Trophoblast cell (in vitro differentiated cells and primary cell): ENCODE measurements around the gene ATXN1L.

ENCODE experiments used
- DNase-seq, 2 donors: peaks; one replicate each; pipeline ENCODE4 v3.0.0-alpha.2; 2016
- H2AFZ ChIP-seq: 2 replicates; pipeline ENCODE4 v1.6.1; 2013; ENCODE audit warnings: low read length, moderate library complexity, mild to moderate bottlenecking; ENCODE audit not compliant: insufficient read depth, poor library complexity
- H2AK5ac ChIP-seq: 2 replicates; pipeline ENCODE4 v1.6.1; 2013; ENCODE audit warnings: mild to moderate bottlenecking, low read length
- H2BK120ac ChIP-seq: 2 replicates; pipeline ENCODE4 v1.6.1; 2013; ENCODE audit warnings: low read length, mild to moderate bottlenecking, moderate library complexity; ENCODE audit not compliant: insufficient read depth, poor library complexity
- H2BK12ac ChIP-seq: 2 replicates; pipeline ENCODE4 v1.6.1; 2013; ENCODE audit warnings: mild to moderate bottlenecking, low read length, moderate library complexity
- H2BK5ac ChIP-seq: 2 replicates; pipeline ENCODE4 v1.6.1; 2013; ENCODE audit warnings: low read length, low read depth, moderate library complexity, mild to moderate bottlenecking; ENCODE audit not compliant: poor library complexity
- H3K14ac ChIP-seq: 2 replicates; pipeline ENCODE4 v1.6.1; 2013; ENCODE audit warnings: mild to moderate bottlenecking, low read length
- H3K18ac ChIP-seq: 2 replicates; pipeline ENCODE4 v1.6.1; 2013; ENCODE audit warnings: mild to moderate bottlenecking, low read length
- H3K23ac ChIP-seq: 2 replicates; pipeline ENCODE4 v1.6.1; 2013; ENCODE audit warnings: low read length
- H3K27ac ChIP-seq: 2 replicates; pipeline ENCODE4 v1.5.1; 2013; ENCODE audit warnings: low read depth, mild to moderate bottlenecking, inconsistent platforms, low read length, moderate library complexity
- H3K27me3 ChIP-seq: 2 replicates; pipeline ENCODE4 v1.6.1; 2013; ENCODE audit warnings: inconsistent platforms, mild to moderate bottlenecking, low read length, moderate library complexity; ENCODE audit not compliant: insufficient read depth
- H3K36me3 ChIP-seq, 2 experiments: 1 replicate in 1 of 2; 2 replicates in 1 of 2; pipeline ENCODE4 v1.6.1; 2013; ENCODE audit warnings: low read length in 2 of 2, mild to moderate bottlenecking in 2 of 2, moderate library complexity in 1 of 2; ENCODE audit not compliant: insufficient read depth in 2 of 2, control insufficient read depth in 1 of 2
- H3K4ac ChIP-seq: 2 replicates; pipeline ENCODE4 v1.6.1; 2013; ENCODE audit warnings: low read depth, mild to moderate bottlenecking, low read length, moderate library complexity
- H3K4me1 ChIP-seq, 2 experiments: 1 replicate in 1 of 2; 2 replicates in 1 of 2; pipeline ENCODE4 v1.6.1; 2013; ENCODE audit warnings: low read length in 2 of 2, mild to moderate bottlenecking in 2 of 2, moderate library complexity in 1 of 2; ENCODE audit not compliant: insufficient read depth in 2 of 2, control insufficient read depth in 1 of 2
- H3K4me2 ChIP-seq: 2 replicates; pipeline ENCODE4 v1.6.1; 2013; ENCODE audit warnings: inconsistent platforms, mild to moderate bottlenecking, low read length, moderate library complexity
- H3K4me3 ChIP-seq: 2 replicates; pipeline ENCODE4 v1.5.1; 2013; ENCODE audit warnings: mild to moderate bottlenecking, low read depth, low read length, inconsistent platforms
- H3K79me1 ChIP-seq: one replicate; pipeline ENCODE4 v1.6.1; 2013; ENCODE audit warnings: low read length
- H3K79me2 ChIP-seq: 2 replicates; pipeline ENCODE4 v1.6.1; 2013; ENCODE audit warnings: low read length, mild to moderate bottlenecking; ENCODE audit not compliant: control insufficient read depth, insufficient read depth, poor library complexity
- H3K9ac ChIP-seq: 2 replicates; pipeline ENCODE4 v1.6.1; 2013; ENCODE audit warnings: mild to moderate bottlenecking, low read length
- H3K9me3 ChIP-seq: 2 replicates; pipeline ENCODE4 v1.6.1; 2013; ENCODE audit warnings: low read depth, mild to moderate bottlenecking, control low read depth, inconsistent platforms, low read length; ENCODE audit not compliant: insufficient read depth
- H4K12ac ChIP-seq: 2 replicates; pipeline ENCODE4 v1.6.1; 2013; ENCODE audit warnings: low read depth, mild to moderate bottlenecking, low read length, moderate library complexity
- H4K8ac ChIP-seq: 2 replicates; pipeline ENCODE4 v1.6.1; 2013; ENCODE audit warnings: low read depth, mild to moderate bottlenecking, low read length, moderate library complexity
- H4K91ac ChIP-seq: one replicate; pipeline ENCODE4 v1.6.1; 2013; ENCODE audit warnings: low read depth, mild to moderate bottlenecking, low read length, moderate library complexity
- WGBS: extraction: QIAGEN DNeasy Blood & Tissue Kit; methylation state at CpG from one replicate; pipeline ENCODE4 v1.1.7; 2013; ENCODE audit warnings: missing lambda C conversion rate; ENCODE audit not compliant: insufficient read length, insufficient coverage; ENCODE audit errors: extremely low coverage; 5-methylcytosine and 5-hydroxymethylcytosine counted together

The ATXN1L gene

DNA sequence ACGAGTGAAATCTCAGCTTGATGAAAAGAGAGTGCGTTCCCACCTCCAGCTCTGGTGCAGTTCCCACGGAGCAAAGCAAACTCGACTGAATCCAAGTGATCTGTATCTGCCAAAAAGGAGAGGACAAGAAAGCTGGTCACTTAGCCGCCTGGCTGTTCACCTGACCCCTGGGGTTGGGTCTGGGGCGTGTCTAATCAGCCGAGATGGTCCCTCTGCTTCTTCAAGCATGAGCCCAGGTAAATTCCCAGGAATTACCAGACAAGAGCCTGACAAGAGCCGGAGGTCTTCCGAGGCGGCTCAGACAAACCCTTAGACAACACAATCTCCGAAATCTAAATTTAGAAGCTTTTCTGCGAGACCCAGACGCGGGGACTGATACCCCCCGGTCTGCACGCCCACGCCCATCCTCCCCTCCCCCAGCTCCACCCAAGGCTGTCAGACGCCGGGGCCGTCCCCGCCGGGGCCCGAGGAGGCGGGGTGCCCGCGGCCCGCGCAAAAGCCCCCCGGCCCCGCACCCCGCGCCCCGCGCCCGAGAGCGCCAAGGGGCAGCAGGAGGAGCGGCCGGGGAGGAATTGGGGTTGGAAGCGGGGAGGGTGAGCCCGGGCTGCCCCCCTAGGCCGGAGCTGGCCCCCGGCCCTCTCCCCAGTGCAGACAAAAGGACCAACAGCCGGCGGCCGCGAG lies 37.5 kb downstream of the ATXN1L start:
- H3K23ac ChIP-seq, result no peak overlapping the region
- peak overlapping the region; percentile 97 for H3K4me3 ChIP-seq
- peak overlapping the region; percentile 97 for H3K4ac ChIP-seq
- no peaks in the 10 kb centered on the region for H3K27me3 ChIP-seq
- peak overlapping the region; percentile 99 for H3K9ac ChIP-seq
- peaks cover 3 to 4% of the 10 kb centered on the region in 2 experiments for H3K4me1 ChIP-seq
- peak; percentile 60 to 64 for DNase-seq
- H2BK120ac ChIP-seq, result peak overlapping the region; percentile 99
- peak overlapping the region; percentile 92 for H2BK12ac ChIP-seq
- H2AK5ac ChIP-seq, result peak overlapping the region; percentile 94
- peak overlapping the region; percentile 87 for H3K27ac ChIP-seq
- peaks cover 8% of the 10 kb centered on the region for H3K79me1 ChIP-seq
- H2AFZ ChIP-seq, result peak overlapping the region; percentile 100
- no peaks in the 10 kb centered on the region for H3K9me3 ChIP-seq
- peak overlapping the region; percentile 100 for H3K14ac ChIP-seq
- peak overlapping the region; percentile 99 for H4K91ac ChIP-seq
- peaks cover 7% of the 10 kb centered on the region for H3K79me2 ChIP-seq
- H3K4me2 ChIP-seq, result peak overlapping the region; percentile 98
- no CpG with 5 or more reads among the region's 46 CpGs for WGBS
- H2BK5ac ChIP-seq, result peak overlapping the region; percentile 99
- peak overlapping the region; percentile 100 for H3K18ac ChIP-seq
- H4K8ac ChIP-seq, result peak overlapping the region; percentile 100
- H4K12ac ChIP-seq, result peak overlapping the region; percentile 100
- peaks cover 7 to 14% of the 10 kb centered on the region in 2 experiments for H3K36me3 ChIP-seq

DNA sequence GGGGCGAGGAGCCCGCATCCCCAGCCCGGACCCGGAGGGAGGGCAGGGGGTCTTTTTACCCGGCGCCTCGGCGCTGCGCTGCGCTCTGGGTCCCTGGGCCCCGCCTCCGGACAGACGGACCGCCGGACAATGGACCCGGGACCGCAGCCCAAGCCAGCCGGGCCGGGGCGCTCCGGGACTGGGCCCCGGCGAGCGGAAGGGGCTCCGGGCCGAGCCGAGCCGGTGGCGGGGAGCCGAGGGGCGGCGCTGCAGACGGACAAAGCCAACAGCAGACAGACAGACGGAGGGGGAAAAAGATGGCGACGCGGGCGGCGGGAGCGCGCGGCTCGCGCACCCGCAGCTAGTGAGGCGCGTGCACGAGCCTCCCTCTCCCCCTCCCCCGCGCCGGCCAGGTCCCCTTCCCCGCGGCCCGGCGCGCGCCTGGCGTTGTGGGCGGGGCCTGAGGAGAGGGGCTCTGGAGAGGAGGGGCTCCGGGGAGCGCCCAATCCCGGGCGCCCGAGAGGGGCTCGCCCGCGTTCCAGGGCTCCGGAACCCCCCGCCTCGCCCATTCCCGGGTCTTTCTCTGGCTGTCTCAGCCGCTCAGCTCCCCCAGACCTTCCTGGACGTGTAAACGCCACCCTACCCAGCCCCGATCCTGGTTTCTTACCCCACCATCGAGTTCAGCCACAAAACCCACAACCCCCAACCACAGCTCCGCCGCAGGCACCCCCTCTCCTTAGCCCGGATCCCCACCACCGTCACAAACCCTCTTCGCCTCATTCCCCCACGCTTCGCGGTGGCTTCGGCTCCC lies 38.3 kb downstream of the ATXN1L start, which contains the start of gene ZNF821:
TSS of gene ZNF821 (minus strand) at position 334 of the 790 bp plus-strand sequence. CDS start 4,236 bp downstream, outside the sequence.
- DNase-seq, result peak; percentile 76 to 82
- peak within 1 kb of the TSS; percentile 99 for H3K9ac ChIP-seq
- peak within 1 kb of the TSS; percentile 98 for H3K4me2 ChIP-seq
- H2BK12ac ChIP-seq, result peak within 1 kb of the TSS; percentile 92
- peak within 1 kb of the TSS; percentile 94 for H2AK5ac ChIP-seq
- H3K9me3 ChIP-seq, result no peaks in the 10 kb centered on the region
- no peak within 1 kb of the TSS for H3K23ac ChIP-seq
- H3K4me3 ChIP-seq, result peak within 1 kb of the TSS; percentile 97
- peak within 1 kb of the TSS; percentile 99 for H2BK120ac ChIP-seq
- H3K4ac ChIP-seq, result peak within 1 kb of the TSS; percentile 97
- peaks cover 3 to 9% of the 10 kb centered on the region in 2 experiments for H3K36me3 ChIP-seq
- H3K27ac ChIP-seq, result peak within 1 kb of the TSS; percentile 87
- peaks cover 8% of the 10 kb centered on the region for H3K79me1 ChIP-seq
- H4K8ac ChIP-seq, result peak within 1 kb of the TSS; percentile 100
- H2BK5ac ChIP-seq, result peak within 1 kb of the TSS; percentile 99
- peak within 1 kb of the TSS; percentile 100 for H3K18ac ChIP-seq
- peak within 1 kb of the TSS; percentile 100 for H3K14ac ChIP-seq
- peak within 1 kb of the TSS; percentile 100 for H4K12ac ChIP-seq
- H4K91ac ChIP-seq, result peak within 1 kb of the TSS; percentile 99
- no CpG with 5 or more reads among the region's 85 CpGs for WGBS
- H3K79me2 ChIP-seq, result peaks cover 7% of the 10 kb centered on the region
- H3K4me1 ChIP-seq, result peaks cover 3 to 4% of the 10 kb centered on the region in 2 experiments
- peak within 1 kb of the TSS; percentile 100 for H2AFZ ChIP-seq
- no peaks in the 10 kb centered on the region for H3K27me3 ChIP-seq

DNA sequence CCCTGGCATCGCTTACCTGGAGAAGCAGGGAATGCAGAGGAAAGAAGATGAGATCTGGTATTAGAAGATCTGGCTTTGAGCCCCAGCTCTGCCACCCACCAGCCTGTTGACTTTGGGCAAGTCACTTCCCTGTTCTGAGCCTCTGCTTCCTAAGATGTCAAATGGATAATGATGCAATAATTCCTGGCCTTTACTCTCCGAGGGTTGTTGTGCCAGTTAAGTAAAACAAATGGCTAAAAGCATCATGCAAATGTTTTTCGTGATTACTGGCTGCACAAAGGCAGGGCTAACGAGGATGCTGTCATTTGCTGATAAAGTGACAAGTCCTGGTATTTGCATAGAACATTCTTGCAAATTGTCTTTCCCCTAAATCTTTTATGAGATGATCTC lies 39.5 kb downstream of the ATXN1L start:
- Histone ChIP-seq H4K12ac (no peak overlapping the region), H2BK120ac (no peak overlapping the region), H2BK12ac (no peak overlapping the region), H3K36me3 (peaks cover 3 to 4% of the 10 kb centered on the region in 2 experiments), H3K9ac (no peak overlapping the region), H4K91ac (no peak overlapping the region), H3K4me2 (no peak overlapping the region), H3K23ac (no peak overlapping the region), H3K9me3 (no peaks in the 10 kb centered on the region), H3K4ac (no peak overlapping the region), H3K4me3 (no peak overlapping the region), H3K14ac (no peak overlapping the region), H3K27ac (no peak overlapping the region), H2BK5ac (no peak overlapping the region), H2AFZ (no peak overlapping the region), H4K8ac (no peak overlapping the region), H3K18ac (no peak overlapping the region), H3K79me1 (peaks cover 8% of the 10 kb centered on the region), H3K79me2 (peaks cover 7% of the 10 kb centered on the region), H3K4me1 (peaks cover 3 to 4% of the 10 kb centered on the region in 2 experiments), H2AK5ac (no peak overlapping the region), H3K27me3 (no peaks in the 10 kb centered on the region)
- peak in 1 of 2 donors; percentile 11 for DNase-seq
- WGBS, result no CpG with 5 or more reads among the region's 4 CpGs

DNA sequence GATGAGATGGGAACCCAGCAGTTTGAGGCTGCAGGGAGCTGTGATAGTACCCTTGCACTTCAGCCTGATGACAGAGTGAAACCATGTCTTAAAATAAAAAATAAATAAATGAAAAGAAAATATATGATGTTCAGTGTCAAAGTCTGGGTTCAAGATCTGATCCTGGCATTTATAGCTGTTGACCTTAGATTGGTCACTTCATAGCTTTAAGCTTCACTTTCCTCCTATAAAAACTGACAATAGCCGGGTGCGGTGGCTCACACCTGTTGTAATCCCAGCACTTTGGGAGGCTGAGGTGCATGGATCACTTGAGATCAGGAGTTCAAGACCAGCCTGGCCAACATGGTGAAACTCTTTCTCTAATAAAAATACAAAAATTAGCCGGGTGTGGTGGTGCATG lies 43.4 kb downstream of the ATXN1L start:
- H3K4ac ChIP-seq, result no peak overlapping the region
- no peak overlapping the region for H3K4me3 ChIP-seq
- no peak overlapping the region for H2AFZ ChIP-seq
- H3K4me1 ChIP-seq, result peaks cover 0 to 4% of the 10 kb centered on the region in 2 experiments
- H3K9ac ChIP-seq, result no peak overlapping the region
- no peak overlapping the region for H2BK5ac ChIP-seq
- peaks cover 6% of the 10 kb centered on the region for H3K79me2 ChIP-seq
- H3K4me2 ChIP-seq, result no peak overlapping the region
- H3K14ac ChIP-seq, result no peak overlapping the region
- no peaks in the 10 kb centered on the region for H3K27me3 ChIP-seq
- no peak overlapping the region for H3K27ac ChIP-seq
- DNase-seq, result no peak
- no peak overlapping the region for H4K91ac ChIP-seq
- no peak overlapping the region for H2BK12ac ChIP-seq
- no peak overlapping the region for H2AK5ac ChIP-seq
- H2BK120ac ChIP-seq, result no peak overlapping the region
- peaks cover 3% of the 10 kb centered on the region for H3K79me1 ChIP-seq
- H3K18ac ChIP-seq, result no peak overlapping the region
- H4K8ac ChIP-seq, result no peak overlapping the region
- no CpG with 5 or more reads among the region's 3 CpGs for WGBS
- no peaks in the 10 kb centered on the region for H3K36me3 ChIP-seq
- H3K9me3 ChIP-seq, result no peaks in the 10 kb centered on the region
- no peak overlapping the region for H3K23ac ChIP-seq
- H4K12ac ChIP-seq, result no peak overlapping the region
